ENCODE data around the gene LRRC58.
"Not testable (repeated sequence)": the region's sequence is repeated elsewhere in the genome, so short reads cannot be mapped to it uniquely, and the experiment has no call there.

Gene LRRC58

DNA sequence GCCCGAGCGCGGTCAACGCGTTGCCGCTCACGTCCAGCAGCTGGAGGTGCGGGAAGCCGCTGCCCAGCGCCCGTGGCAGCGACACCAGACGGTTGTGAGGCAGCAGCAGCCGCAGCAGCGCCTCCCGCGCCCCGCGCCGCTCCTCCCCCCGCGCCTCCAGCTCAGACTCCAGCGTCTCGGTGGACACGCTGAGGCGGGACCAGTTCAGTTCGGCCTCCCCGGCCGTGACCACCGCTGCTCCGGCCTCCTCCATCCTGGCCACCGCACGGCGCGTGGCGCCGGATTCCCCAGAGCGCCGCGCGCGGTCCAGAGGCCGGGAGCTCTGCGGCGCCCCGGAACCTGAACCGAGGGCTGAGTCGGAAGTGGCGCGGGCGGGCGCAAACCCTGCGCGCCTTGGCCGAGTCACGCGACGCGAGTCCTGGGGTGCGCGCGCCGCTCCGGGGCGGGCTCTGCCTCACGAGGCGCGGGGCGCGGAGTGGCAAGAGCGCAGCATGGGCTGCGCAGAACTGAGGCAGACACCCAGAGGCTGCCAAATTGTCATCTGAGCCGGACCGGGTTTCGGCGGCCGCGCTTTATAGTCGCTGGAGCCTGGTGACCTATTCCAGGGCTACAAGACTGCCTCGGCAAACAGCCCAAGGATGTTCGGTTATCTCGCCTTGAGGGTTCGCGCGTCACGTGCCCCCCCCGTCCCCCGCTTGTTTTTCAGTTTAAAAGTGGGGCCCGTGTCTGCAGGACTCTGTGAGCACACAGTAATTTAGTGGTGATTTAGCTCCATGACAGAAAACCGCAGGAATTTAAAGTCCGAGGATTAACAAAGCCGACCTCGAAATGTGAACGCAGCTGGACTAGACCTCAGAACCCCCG lies at the start of gene LRRC58:
TSS of gene LRRC58 (minus strand) at position 364 of the 864 bp plus-strand sequence. CDS start at position 253, 111 bp downstream.
- DNase-seq: peak; percentile 82 to 85

DNA sequence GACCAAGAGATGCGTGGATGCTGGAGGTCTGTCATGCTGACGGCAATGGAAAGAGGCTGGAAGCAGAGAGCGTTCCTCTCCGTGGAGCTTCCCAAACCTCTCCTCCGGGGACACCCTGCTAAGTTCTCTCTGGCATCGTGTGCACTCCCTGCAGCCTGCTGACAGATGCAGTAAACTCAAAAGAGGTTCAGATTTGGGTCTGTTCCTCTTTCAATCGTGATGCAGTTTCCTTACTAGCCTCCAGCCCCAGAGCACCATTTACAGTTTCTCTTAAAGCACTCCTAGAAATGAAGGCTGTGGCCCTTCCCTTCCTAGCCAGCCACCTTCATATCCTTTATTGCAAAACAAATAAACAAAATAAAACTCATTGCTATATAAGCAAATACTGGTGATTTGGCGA lies 47.3 kb upstream of the LRRC58 start:
- no peak for DNase-seq

DNA sequence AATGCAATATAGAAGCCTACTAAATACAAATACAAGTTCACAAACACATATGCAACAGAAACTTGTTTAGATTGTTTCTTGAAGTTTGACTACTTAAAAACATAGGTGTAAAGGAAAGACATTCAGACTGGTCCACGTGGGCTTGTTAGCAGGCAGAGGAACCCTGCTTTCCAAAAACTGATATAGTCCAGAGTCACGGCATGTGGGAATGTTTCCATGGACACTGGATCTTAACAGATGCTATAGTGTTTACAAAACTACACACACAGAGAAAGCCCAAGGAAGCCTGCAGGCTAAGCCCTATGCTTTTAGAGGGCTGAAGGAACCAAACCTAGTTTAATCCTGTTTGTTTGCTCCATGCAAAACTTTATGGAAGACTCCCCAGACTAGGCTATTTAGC lies 45.2 kb upstream of the LRRC58 start:
- no peak for DNase-seq

DNA sequence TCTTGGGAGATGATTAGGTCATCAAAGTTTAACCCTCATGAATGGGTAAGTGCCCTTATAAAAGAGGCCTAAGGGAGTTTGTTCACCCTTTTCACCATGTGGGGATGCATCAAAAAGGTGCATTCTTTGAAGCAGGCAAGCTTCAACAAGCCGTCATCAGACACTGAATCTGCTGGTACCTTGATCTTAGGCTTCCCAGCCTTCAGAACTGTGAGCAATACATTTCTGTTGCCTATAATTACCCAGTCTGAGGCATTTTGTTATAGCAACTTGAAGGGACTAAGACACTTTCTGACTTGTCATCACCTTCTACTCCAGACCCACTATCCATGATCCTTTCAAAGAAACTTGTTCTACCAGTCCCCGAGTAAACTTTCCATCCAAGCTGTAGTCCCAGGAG lies 44.6 kb upstream of the LRRC58 start:
- DNase-seq: no peak

DNA sequence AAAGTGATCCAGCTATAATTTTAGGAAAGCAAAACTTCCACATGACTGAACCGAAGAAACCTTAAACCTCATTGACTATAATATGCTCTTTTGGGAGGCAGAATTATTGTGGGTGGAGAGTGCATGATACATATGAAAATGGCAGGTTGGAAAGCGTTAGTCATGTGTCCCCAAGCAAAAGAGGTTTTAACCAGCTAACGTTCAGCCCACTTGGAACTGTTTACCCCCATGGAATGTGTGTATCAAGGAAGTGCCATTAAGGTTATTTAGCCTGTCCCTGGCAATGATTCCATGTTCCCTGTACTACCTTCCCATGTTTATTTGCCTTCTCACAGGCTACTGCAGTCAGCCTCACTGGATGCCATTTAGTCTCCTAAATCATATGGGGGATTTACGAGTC lies 44.1 kb upstream of the LRRC58 start:
- no peak for DNase-seq

DNA sequence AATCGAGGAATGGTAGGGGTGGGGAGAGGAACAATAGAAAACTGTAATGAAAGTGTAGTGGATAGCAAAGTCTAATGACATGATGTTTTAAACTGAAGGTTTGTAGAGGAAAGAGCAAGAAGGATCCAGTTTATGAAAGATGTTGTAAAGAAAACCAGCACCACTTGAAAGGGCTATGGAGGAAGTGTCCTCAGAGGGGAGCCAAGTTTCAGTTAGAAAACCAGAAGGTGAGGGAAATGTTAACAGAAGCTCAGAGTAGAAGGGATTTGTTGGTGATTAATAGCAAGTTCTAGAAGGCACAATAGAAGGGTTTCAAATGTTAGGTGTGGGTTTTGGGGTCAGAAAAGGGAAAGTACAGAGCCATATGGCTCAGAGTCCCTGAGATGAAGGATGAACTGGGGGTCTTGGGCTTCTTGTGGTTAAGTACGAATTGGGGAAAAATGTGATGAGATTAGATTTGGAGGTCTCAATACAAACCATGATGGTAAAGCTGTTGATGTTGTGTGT lies 33.8 kb upstream of the LRRC58 start:
- DNase-seq: no peak

DNA sequence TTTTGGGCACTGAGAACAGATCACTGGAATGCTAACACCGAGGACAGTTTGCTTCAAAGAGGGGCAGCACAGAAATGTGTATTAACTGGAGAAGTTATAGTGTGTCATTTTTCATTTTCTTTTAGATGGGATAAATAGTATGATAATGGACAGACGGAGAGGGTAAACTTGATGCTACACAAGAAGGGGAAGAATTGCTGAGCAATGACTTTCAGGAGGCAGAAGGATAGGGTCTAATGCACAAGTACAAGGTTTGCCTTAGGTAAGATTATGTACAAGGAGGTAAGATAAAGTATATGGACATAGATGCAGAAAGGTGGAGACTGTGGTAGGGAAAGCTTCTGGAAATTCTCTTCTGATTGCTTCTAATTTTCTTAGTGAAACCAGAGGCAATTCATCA lies 32.3 kb upstream of the LRRC58 start:
- no peak for DNase-seq

DNA sequence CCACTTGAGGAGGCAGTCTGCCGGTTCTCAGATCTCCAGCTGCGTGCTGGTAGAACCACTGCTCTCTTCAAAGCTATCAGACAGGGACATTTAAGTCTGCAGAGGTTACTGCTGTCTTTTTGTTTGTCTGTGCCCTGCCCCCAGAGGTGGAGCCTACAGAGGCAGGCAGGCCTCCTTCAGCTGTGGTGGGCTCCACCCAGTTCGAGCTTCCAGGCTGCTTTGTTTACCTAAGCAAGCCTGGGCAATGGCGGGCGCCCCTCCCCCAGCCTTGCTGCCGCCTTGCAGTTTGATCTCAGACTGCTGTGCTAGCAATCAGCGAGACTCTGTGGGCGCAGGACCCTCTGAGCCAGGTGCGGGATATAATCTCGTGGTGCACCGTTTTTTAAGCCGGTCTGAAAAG lies 28.8 kb upstream of the LRRC58 start:
- DNase-seq: not testable (repeated sequence)

DNA sequence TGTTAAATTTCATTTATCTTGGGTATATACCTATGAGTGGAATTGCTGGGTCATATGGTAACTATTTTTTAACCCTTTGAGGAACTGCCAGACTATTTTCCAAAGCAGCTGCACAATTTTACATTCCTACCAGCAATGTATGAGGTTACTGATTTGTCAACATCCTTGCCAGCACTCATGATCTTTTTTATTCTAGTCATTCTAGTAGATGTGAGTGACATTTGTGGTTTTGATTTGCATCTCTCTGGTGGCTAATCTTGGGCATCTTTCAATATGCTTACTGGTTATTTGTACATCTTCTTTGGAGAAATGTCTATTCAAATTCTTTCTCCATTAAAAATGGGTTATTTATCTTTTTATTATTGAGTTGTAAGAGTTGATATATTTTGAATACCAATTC lies 21.3 kb upstream of the LRRC58 start:
- DNase-seq: no peak

DNA sequence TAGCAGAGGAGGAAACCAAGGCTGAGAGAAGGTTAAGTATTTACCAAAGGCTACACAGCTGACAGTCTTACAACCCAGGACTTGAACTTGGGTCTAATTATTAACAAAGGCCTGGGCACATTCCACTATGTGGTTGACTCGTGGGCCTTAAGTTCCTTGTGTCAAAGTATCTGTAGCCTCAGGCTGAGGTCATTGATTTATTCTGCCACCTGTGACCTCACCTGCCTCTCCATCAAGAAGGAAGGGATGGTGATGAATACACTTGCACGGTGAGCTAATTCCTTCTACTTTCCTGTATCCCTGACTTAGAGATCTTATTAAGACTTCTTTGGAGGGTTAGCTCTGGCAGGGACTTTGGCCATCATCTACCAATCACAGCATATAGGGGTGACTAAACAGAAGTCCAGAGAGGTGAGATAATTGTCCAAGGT lies 19.9 kb upstream of the LRRC58 start:
- DNase-seq: no peak

DNA sequence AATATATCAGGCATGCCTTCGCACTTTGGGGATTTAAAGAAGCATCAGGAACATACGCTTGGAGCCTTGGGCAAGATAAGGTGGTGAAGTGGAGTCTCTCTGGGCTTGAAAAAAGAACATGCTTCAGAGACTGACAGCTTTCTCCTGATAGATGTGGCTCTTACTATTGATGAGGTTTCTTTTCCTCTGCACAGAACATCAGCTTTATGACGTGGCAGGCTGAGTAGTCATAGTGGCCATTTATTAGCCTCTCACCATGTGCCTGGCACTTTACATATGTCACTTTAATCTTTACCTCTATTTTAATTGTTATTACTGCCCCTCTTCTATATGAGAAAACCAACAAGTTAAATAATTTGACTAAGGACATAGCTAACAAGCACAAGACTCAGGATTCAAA lies 19.0 kb upstream of the LRRC58 start:
- DNase-seq: no peak

DNA sequence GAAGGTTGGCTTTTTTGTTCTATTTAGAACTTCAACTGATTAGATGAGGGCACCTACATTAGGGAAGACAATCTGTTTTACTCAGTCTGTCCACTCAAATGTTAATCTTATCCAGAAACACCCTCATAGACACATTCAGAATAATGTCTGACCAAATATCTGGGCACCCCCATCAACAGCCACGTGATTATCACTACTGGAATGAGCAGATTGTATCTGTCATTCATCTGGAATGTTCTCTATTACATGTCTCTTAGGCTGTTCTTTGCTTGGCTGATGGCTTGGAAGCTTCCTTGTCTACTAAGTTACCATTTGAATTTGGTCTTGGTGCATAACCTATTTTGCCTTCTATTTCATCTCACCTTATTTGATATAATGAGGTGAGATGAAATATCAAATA lies 15.7 kb upstream of the LRRC58 start:
- no peak for DNase-seq

DNA sequence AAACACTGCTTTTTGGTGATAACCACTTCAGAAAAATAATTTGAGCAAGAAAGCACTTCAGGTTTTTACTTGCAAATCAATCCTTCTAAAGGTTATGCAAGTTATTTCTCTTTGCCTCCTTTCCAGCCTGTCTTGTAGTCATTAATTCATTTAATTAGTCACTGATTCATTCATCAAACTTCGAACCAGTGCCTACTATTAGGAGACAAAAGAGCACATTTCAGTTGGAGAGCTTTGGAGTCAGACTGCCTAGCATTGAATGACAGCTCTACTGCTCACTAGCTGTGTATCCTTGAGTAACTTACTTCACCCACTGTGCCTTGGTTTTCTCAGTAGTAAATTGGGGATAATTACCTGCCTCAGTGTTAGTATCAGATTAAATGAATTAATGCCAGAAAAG lies 14.9 kb upstream of the LRRC58 start:
- no peak for DNase-seq

DNA sequence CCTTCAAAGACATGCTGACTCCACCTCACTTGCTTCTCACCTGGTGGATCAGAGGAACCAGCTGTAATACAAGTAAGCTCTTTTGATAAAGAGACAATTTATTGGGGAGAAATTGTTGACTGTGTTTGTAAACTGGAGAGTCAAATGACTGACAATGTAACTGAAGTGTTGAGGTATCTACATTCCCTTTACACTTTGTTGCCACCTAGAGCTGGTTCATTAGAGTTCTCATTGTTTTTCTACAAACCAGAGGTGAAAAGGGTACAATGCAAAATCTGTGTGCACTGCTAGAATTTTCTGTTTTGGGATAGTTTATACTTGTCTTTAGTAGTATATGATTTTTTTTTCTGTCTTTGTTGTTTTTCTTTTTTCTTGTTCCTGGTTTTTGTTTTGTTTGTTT lies 8.7 kb upstream of the LRRC58 start:
- no peak for DNase-seq

DNA sequence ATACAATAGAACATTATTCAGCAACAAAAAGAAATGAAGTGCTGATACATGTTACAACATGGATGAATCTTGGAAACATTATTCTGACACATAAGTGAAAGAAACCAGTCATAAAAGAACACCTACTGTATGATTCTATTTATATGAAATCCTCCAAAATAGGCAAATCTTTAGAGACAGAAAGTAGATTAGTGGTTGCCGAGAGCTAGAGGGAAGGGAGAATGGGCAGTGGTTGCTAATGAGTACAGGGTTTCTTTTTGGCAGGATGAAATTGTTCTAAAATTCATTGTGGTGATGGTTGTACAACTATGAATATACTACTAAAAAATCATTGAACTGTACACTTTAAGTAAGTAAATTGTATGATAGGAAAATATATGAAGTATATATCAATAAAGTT lies 6.3 kb upstream of the LRRC58 start:
- DNase-seq: no peak

DNA sequence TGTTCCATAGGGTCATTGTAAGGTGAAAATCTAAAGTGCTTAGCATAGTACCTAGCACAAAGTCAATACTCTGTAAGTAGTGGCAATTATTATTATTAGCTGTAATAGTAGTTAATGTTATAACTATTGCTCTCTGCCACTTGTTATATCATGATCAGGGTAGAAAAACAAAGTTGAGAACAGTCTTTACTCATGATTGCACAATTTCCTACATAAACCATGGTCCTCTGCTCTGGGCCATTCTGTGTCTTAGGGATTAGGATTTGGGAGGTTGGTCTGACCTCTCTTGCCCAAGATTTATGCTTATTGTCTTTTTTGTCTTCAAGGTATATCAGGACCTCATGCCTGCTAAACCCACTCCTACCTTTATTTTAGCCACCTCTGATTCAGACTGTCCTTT lies 4.3 kb upstream of the LRRC58 start:
- DNase-seq: no peak

DNA sequence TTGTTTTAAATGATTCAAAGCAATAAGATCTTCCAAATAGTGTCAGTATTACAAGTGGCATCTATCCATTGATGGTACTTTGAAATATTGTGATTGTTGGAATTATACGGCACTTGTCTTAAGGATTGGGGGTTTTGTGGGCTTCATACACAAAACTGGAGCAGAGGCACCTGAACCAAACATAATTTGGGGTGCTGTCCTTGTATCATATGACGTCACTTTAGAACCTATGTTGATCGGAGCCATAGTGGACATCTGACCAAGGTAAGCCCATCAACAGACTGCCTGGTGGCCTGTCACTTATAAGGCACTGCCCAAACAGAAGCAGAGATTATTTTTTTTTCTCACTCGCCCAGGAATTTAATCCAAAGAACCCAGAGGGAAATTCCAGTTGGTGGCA lies 2.9 kb upstream of the LRRC58 start:
- DNase-seq: no peak

DNA sequence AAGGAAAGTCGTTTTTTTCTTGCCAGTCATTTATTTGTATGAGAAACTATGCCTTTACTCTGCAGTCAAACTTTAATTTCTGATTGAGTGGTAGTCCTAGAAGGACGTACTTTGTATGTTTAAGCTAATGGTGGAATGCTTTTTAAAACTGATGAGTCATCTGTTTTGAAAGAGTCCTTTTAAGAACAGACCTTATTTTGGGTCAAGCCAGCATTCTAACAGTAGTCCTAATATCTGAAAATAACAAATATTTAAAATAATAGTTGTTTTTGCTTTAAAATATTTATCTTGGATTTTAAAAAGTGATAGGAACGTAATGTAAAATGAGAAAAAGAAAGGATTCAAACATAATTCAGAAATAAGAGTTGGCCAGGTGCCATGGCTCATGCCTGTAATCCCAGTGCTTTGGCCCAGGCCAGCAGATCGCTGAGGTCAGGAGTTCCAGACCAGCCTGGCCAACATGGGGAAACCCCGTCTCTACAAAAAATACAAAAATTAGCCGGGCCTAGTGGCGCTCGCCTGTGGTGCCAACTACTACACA lies 1.3 kb upstream of the LRRC58 start:
- DNase-seq: no peak

DNA sequence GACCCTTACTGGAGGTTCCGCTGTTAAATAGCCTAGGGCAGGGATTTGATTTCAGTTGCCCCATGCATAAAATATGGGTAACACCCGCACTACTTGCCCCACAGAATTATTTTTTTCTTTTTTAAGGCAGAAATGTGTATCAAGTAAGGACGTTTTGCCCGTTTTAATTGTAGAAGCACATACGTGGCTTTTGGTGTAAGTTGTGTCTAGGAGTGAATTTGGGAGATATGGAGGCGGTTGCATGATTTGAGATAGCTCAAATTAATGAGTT lies 636 bp upstream of the LRRC58 start:
- DNase-seq: no peak

DNA sequence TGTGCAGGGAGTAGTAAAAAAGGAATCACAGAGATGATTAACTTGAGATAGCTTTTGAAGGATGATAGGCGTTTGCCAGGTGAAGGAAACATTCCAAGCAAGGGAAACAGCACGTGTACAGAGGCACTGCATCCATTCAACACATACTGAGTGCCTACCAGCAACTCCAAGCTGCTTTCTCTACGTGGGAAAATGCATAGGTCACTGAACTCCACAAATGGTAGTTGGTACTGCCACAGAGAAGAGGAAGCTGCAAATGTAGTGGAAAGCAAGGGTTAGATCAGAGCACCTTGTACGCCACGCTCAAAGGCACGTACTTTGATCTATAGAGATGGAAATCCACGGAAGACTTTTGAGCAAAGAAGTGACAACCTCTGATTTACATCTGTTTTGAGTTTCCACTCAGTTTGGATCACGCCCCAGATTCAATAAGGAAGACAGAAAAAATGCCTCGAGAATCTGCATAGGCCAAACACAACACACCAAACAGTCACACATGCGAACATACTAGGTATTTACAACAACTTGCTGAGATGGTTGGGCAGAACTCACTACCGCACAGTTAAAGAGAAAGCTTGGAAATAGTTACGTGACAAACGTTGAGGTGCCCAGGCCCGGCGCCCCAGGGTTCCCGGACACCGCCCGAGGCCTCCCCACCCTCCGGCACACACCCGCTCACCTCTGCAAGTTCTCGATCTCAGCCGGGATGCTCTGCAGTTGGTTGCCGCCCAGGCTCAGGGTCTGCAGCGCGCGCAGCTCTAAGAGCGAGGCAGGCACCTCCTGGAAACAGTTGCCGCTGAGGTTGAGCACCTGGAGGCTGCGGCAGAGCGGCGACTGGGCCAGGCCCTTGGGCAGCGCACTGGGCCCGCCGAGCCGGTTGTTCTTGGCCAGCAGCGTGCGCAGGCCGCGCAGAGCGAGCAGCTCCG lies 826 bp downstream of the LRRC58 start:
- peak; percentile 36 to 41 for DNase-seq

DNA sequence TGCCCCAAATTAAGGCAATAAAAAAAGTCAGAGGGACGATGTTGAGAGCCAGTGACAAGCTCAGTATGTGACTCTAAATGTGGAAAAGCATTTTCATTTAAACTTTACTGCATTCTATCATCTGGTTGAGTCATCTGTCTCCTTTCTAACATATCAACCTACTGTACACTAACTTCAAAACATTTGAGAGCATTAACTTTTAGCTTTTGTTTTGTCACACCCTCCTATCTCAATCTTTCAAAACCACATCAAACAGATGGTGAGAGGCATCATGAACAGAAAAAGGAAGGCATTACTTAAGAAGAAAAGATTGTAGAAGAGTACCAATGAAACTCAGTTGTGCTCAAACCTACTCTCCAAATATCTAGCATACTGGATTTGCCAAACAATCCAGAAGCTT lies 4.8 kb downstream of the LRRC58 start:
- DNase-seq: no peak

DNA sequence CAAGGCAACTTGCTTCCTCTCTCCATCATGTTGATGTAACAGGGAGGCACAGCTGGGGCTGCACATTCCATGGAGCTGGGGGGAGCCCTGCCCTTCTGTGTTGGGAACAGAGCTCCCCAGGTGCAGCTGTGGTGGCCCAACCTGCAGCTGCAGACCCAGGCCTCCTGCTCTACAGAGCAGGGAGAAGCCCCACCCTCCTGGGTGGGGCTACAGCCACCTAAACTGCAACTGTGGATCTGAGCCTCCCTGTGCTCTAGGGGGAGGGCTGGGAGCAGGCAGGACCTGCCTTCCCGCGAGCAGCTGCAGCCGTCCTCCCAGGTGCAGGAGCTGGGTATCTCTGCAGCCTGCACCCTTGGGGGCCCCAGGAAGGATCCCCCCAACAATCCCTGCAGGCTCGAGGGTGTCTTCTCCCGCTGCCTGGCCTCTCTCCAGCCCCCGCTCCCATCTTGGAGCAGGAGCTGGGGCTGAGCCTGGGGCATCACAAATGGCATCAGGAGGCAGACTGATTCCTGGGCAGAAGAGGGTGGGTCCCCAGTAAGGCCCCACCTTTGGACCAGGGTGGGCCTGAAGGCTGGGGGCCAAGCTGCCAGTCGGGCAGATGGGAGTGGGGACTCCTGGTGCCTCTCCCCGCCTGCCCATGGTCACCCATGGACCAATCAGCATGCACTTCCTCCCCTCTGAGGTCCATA lies 7.4 kb downstream of the LRRC58 start:
- no peak for DNase-seq

DNA sequence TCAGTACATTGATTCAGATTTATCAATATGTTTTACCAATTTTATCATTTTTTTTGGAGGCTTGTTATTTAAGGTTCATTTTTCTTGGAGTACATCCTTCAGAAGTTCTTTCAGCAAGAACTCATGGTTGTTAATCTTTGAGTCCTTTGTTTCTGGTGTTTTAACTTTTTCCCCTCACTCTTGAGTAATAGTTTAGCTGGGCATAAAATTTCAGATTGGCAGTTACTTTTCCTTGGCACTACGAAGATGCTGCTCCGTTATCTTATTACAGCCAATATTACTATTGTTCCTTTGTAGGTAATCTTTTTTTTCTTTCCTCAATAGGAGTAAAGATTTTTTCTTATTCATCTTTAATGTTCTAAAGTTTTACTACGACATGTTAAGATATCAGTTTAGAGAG lies 9.8 kb downstream of the LRRC58 start:
- DNase-seq: no peak

All from stimulated activated CD4-positive, alpha-beta T cell treated with anti-CD3 and anti-CD28 coated beads, Interleukin-2, amount 100 ng/mL, for 48 hours (primary cell).